Osteoblast (primary cell): ENCODE results near the gene EFR3B. TPM values are rescaled to one million over a fixed set of nuclear protein-coding genes. Genes with fewer than 3 reads are reported as not detected.
A peak's percentile ranks its signal among the peaks of the same experiment; 100 is the strongest.
"Not testable (repeated sequence)": the region's sequence is repeated elsewhere in the genome, so short reads cannot be mapped to it uniquely, and the experiment has no call there.

ENCODE experiments used
- DNase-seq: peaks from one replicate; pipeline ENCODE4 v3.0.0; 2011; ENCODE audit warnings: low spot score, mixed read lengths; ENCODE audit not compliant: insufficient read length; ENCODE audit errors: missing footprints
- H2AFZ ChIP-seq: 2 replicates; pipeline ENCODE4 v1.6.0; 2011; ENCODE audit warnings: mild to moderate bottlenecking, low read length
- H3K27ac ChIP-seq: 2 replicates; pipeline ENCODE4 v1.5.1; 2011; ENCODE audit warnings: mild to moderate bottlenecking, low read depth, low read length, moderate library complexity
- H3K27me3 ChIP-seq: 2 replicates; pipeline ENCODE4 v1.6.0; 2012; ENCODE audit warnings: mild to moderate bottlenecking, control low read depth, inconsistent platforms, low read length, moderate library complexity; ENCODE audit not compliant: insufficient read depth
- H3K36me3 ChIP-seq: 2 replicates; pipeline ENCODE4 v1.5.1; 2011; ENCODE audit warnings: mild to moderate bottlenecking, low read length, control low read depth, moderate library complexity; ENCODE audit not compliant: insufficient read depth
- H3K4me1 ChIP-seq: 2 replicates; pipeline ENCODE4 v1.5.1; 2011; ENCODE audit warnings: mild to moderate bottlenecking, low read length, control low read depth, moderate library complexity; ENCODE audit not compliant: insufficient read depth
- H3K4me2 ChIP-seq: 2 replicates; pipeline ENCODE4 v1.6.0; 2011; ENCODE audit warnings: mild to moderate bottlenecking, low read length; ENCODE audit not compliant: insufficient read depth
- H3K4me3 ChIP-seq: fragments of 200-600 bp; sonication (generic); 3 replicates; pipeline ENCODE4 v1.5.1; 2012; ENCODE audit warnings: mild to moderate bottlenecking, low read length, inconsistent platforms; ENCODE audit not compliant: insufficient read depth
- H3K79me2 ChIP-seq: 2 replicates; pipeline ENCODE4 v1.6.0; 2012; ENCODE audit warnings: mild to moderate bottlenecking, low read length, control low read depth, inconsistent platforms; ENCODE audit not compliant: insufficient read depth
- H3K9me3 ChIP-seq: 2 replicates; pipeline ENCODE4 v1.5.1; 2011; ENCODE audit warnings: low read depth, low read length, control low read depth
- H4K20me1 ChIP-seq: 2 replicates; pipeline ENCODE4 v1.6.0; 2012; ENCODE audit warnings: mild to moderate bottlenecking, low read length, control low read depth; ENCODE audit not compliant: insufficient read depth
- total RNA-seq: library from RNA; depleted of rRNA; stranded (reverse); fragments of >200 nt; gene quantifications from 2 replicates; pipeline ENCODE4 v1.2.3, GENCODE V29; 2012
- TF ChIP-seq, protein P1 (sequence below): IDR thresholded peaks from 2 replicates; pipeline ENCODE4 v1.5.1; 2011; ENCODE audit warnings: mild to moderate bottlenecking, low read depth, low read length, moderate library complexity; ENCODE audit errors: extremely low read depth

EFR3B gene
- total RNA-seq: 0.72 and 0.88 TPM in 2 replicates

- Histone ChIP-seq H3K4me1 (peaks cover 22% of the 10 kb centered on the region), H3K4me3 (peak within 1 kb of the TSS; percentile 74), H3K36me3 (no peaks in the 10 kb centered on the region), H3K79me2 (no peaks in the 10 kb centered on the region), H4K20me1 (peaks cover 3% of the 10 kb centered on the region), H3K27me3 (peaks cover 14% of the 10 kb centered on the region), H3K4me2 (peak within 1 kb of the TSS; percentile 93), H3K9me3 (no peaks in the 10 kb centered on the region), H2AFZ (peak within 1 kb of the TSS; percentile 87), H3K27ac (no peak within 1 kb of the TSS)
- TF ChIP-seq, protein P1, sequence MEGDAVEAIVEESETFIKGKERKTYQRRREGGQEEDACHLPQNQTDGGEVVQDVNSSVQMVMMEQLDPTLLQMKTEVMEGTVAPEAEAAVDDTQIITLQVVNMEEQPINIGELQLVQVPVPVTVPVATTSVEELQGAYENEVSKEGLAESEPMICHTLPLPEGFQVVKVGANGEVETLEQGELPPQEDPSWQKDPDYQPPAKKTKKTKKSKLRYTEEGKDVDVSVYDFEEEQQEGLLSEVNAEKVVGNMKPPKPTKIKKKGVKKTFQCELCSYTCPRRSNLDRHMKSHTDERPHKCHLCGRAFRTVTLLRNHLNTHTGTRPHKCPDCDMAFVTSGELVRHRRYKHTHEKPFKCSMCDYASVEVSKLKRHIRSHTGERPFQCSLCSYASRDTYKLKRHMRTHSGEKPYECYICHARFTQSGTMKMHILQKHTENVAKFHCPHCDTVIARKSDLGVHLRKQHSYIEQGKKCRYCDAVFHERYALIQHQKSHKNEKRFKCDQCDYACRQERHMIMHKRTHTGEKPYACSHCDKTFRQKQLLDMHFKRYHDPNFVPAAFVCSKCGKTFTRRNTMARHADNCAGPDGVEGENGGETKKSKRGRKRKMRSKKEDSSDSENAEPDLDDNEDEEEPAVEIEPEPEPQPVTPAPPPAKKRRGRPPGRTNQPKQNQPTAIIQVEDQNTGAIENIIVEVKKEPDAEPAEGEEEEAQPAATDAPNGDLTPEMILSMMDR: no peak
- DNase-seq: peak; percentile 99
Measured at GRCh38 chr2:25041928-25042320, at the start of gene EFR3B. TSS of gene EFR3B (plus strand) at chr2:25042076. CDS start at chr2:25042313, 237 bp downstream.

- DNase-seq: no peak
- Histone ChIP-seq H3K27ac (no peak overlapping the region), H3K4me1 (peaks cover 8% of the 10 kb centered on the region), H4K20me1 (no peaks in the 10 kb centered on the region), H3K27me3 (peaks cover 4% of the 10 kb centered on the region), H3K36me3 (no peaks in the 10 kb centered on the region), H2AFZ (no peak overlapping the region), H3K79me2 (no peaks in the 10 kb centered on the region), H3K4me2 (no peak overlapping the region), H3K4me3 (no peak overlapping the region), H3K9me3 (no peaks in the 10 kb centered on the region)
- TF ChIP-seq, protein P1: no peak
Measured at GRCh38 chr2:24993406-24994145, 48.3 kb upstream of the EFR3B start.

DNA sequence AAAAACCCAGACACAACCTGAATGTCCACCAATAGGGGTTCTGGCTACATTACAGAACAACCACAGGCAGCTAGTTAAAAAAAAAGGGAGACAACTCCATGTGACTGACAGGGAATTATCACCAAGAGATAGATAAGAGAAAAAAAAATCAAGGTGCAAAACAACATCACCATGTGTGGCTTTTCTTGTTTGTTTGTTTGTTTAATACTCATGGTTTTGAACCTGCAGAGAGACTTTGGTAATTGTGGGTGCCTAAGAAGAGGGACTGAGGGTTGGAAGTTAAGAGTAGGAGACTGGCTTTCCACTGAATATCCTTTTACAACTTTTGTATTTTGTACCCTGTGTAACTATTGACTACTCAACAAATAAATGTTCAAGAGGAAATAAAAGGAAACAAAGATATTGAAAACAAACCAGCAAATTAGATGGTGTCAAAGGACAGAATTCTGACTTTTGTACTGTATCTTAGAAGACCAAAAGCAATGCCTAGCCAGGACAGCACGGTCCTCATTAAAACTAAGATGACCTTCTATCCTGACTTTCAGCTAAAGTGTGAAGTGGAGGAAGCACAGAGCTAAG lies 47.6 kb upstream of the EFR3B start:
- H3K27me3 ChIP-seq: peaks cover 4% of the 10 kb centered on the region
- no peak overlapping the region for H3K4me2 ChIP-seq
- no peak overlapping the region for H2AFZ ChIP-seq
- H3K4me3 ChIP-seq: no peak overlapping the region
- H3K4me1 ChIP-seq: peaks cover 8% of the 10 kb centered on the region
- no peak overlapping the region for H3K27ac ChIP-seq
- H3K36me3 ChIP-seq: no peaks in the 10 kb centered on the region
- TF ChIP-seq, protein P1: no peak
- H4K20me1 ChIP-seq: no peaks in the 10 kb centered on the region
- H3K9me3 ChIP-seq: no peaks in the 10 kb centered on the region
- DNase-seq: no peak
- no peaks in the 10 kb centered on the region for H3K79me2 ChIP-seq

- not testable (repeated sequence) for H3K27me3 ChIP-seq, H3K79me2 ChIP-seq, H2AFZ ChIP-seq, H3K4me3 ChIP-seq, DNase-seq, H4K20me1 ChIP-seq, H3K9me3 ChIP-seq, H3K36me3 ChIP-seq, H3K27ac ChIP-seq, H3K4me2 ChIP-seq
- peaks cover 23% of the 10 kb centered on the region for H3K4me1 ChIP-seq
Measured at GRCh38 chr2:24999097-24999496, 42.8 kb upstream of the EFR3B start.
